Measurements from ENCODE around the gene FAM162B.

DNA sequence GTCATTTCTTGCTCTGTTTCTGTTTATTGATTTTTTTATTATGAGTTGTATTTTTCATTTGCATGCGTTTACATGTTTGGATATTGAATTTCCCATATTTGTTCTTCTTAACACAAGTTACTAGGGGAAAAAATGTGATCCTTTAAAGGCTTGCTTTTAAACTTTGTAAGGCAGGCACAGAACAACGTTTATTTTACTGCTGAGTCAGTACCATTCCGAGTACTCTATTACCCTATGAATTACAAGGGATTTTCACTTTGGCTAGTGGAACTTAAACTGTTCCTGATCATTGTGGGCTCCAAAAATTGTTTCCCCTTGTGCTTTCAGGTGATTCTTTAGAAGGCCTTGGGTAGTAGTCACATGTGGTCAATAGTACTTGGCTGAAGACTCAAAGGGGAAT lies 28.5 kb downstream of the FAM162B start:
- TF ChIP-seq POLR2AphosphoS5 (IDR thresholded peaks at IDR 0.05), result no peak
- TF ChIP-seq, protein P1, sequence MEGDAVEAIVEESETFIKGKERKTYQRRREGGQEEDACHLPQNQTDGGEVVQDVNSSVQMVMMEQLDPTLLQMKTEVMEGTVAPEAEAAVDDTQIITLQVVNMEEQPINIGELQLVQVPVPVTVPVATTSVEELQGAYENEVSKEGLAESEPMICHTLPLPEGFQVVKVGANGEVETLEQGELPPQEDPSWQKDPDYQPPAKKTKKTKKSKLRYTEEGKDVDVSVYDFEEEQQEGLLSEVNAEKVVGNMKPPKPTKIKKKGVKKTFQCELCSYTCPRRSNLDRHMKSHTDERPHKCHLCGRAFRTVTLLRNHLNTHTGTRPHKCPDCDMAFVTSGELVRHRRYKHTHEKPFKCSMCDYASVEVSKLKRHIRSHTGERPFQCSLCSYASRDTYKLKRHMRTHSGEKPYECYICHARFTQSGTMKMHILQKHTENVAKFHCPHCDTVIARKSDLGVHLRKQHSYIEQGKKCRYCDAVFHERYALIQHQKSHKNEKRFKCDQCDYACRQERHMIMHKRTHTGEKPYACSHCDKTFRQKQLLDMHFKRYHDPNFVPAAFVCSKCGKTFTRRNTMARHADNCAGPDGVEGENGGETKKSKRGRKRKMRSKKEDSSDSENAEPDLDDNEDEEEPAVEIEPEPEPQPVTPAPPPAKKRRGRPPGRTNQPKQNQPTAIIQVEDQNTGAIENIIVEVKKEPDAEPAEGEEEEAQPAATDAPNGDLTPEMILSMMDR (IDR thresholded peaks at IDR 0.05), result no peak
